ENCODE measurements around the gene CACNG8. TPM values are rescaled to one million over a fixed set of nuclear protein-coding genes. Genes with fewer than 3 reads are reported as not detected.

The CACNG8 gene
- total RNA-seq, 2 experiments from 2014 or later = 0.02 TPM; not detected in 1

DNA sequence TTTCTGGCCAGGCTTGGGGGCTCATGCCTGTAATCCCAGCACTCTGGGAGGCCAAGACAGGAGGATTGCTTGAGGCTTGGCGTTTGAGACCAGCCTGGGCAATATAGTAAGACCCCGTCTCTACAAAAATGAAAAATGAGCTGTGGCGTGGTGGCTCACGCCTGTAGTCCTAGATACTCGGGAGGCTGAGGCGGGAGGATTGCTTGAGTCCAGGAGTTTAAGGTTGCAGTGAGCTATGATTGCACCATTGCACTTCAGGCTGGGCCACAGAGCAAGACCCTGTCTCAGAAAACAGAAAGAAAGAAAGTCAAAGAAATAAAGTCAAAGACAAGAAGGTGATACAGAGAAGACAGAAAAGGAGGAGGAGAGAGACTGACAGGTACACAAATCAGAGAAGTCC is 26.2 kb downstream of the CACNG8 start:
- intact Hi-C loops (cut with micrococcal nuclease) = no loop called here
- Mint-ChIP-seq H3K4me3 (no peak overlapping the region), H3K4me1 (ENCODE audit: low read depth) (no peaks in the 10 kb centered on the region), H3K27ac (no peak overlapping the region), H3K36me3 (no peaks in the 10 kb centered on the region), H3K27me3 (peaks cover 17% of the 10 kb centered on the region), H3K9me3 (no peaks in the 10 kb centered on the region)
- CTCF ChIA-PET = no interaction called here
- POLR2A ChIA-PET = no interaction called here
- no peak for DNase-seq

DNA sequence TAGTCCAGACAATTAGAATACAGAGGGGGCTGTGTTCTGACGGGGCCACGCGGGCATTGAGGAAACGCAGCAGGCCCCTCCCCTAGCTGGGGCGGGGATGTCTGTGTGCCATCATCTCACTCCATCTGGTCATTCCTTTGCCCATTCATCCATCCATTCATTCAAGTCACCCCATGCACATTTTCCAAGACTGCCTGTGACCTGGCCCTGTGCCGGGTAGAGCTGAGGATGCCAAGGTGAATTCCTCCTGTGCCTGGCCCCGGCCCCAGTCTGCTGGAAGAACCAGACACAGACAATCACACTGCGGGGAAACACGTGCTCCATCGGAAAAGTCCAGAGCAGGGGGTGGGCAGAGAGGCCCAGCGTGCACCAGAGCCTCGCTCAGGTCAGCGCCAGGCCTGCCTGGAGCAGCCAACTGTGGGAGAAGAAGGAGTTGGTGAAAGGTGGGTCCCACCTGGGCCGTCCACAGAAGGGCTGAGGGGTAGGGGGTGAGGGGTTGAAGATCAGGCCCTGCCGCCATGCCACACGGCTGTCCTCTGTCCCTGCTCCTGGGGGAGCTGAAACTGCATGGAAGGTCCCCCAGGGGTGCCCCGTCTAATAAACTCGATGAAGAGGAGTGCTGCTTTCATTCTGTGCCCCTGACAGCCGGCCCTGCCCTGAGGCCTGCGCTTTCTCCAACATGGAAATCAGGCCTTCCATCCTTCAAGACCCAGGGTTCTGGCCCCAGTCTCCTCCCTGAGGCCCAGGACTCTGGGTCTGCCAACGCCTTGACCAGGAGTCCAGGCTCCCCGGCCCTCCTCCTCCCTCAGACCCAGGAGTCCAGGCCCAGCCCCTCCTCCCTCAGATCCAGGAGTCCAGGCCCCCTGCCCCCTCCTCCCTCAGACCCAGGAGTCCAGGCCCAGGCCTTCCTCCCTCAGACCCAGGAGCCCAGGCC is 27.1 kb downstream of the CACNG8 start:
- H3K36me3 Mint-ChIP-seq = no peaks in the 10 kb centered on the region
- H3K4me3 Mint-ChIP-seq = no peak overlapping the region
- no peaks in the 10 kb centered on the region for H3K4me1 Mint-ChIP-seq (ENCODE audit: low read depth)
- intact Hi-C loops (cut with micrococcal nuclease) = no loop called here
- ChIA-PET POLR2A (no interaction called here), CTCF (no interaction called here)
- H3K27ac Mint-ChIP-seq = no peak overlapping the region
- DNase-seq = no peak
- peaks cover 24% of the 10 kb centered on the region for H3K27me3 Mint-ChIP-seq
- H3K9me3 Mint-ChIP-seq = no peaks in the 10 kb centered on the region

DNA sequence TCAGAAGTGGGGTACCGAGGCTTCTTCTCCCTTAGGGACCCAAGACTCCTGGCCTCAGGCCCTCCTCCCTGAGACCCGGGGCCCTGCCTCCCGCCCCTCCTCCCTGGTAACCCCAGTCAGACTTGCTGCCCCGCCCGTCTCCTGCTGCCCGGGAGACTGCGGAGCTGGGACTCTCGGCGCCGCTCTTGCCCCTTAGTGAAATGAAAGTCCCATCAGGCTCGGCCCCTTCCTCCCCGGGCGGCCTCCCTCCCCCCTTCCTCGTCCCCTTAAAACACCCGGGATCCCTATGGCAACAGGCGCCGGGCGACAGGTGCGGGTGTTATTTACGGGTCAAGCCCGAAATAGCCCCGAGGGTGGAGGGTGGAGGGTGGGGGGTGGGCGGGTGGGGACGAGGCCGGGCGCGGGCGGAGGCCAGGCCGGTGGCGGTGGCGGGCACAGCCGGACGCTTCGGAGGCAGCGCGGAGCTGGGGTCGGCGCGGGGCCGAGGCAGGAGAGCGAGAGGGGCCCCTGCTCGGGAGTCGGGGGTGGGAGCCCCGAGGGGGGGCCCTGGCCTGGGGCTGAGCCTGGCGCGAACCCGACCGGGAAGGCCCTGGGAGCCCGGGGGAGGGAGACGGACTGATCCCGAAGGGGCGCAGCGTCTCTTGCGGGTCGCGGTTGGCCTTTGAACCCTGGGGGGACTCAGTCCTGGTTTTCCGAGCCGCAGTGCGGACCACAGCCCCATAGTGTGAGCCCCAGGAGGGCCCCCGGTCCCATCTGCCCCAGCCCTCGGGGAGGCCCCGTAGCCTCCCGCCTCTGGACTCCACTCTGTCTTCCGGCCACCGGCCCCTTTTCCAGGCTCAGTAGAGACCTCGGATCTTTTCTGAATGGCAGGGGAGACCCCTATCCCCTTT is 28.7 kb downstream of the CACNG8 start, which contains the start of gene CACNG6:
CACNG6 (plus strand) TSS at position 414 of the 890 bp plus-strand sequence. CDS start 1,241 bp downstream, outside the sequence.
- Mint-ChIP-seq H3K27ac (no peak within 1 kb of the TSS), H3K9me3 (no peaks in the 10 kb centered on the region), H3K36me3 (no peaks in the 10 kb centered on the region), H3K4me1 (ENCODE audit: low read depth) (no peaks in the 10 kb centered on the region), H3K4me3 (no peak within 1 kb of the TSS), H3K27me3 (peaks cover 35% of the 10 kb centered on the region)
- ChIA-PET CTCF (no interaction called here), POLR2A (no interaction called here)
- no peak for DNase-seq
- intact Hi-C loops (cut with micrococcal nuclease) = no loop called here

DNA sequence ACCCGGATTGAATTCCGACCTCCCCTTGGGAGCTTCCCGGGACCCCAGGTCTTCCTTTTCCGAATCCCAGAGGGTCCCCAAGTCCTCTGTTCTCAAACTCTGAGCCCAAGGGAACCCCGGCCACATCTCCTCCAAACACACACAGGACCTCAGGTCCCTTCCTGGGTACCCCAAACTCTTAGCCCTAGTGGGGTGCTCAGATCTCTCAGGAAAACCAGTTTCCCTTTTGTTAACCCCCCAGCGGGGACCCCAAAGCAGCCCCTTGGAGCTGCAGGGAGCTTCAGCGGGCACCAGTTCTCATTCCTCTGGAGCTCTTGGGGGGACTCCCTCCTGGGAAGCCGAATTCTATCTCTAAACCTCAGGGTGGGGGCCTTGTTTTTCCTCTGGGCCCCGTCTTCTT is 29.5 kb downstream of the CACNG8 start:
- intact Hi-C loops (cut with micrococcal nuclease) = no loop called here
- no peaks in the 10 kb centered on the region for H3K4me1 Mint-ChIP-seq (ENCODE audit: low read depth)
- CTCF ChIA-PET = no interaction called here
- no peak overlapping the region for H3K4me3 Mint-ChIP-seq
- H3K27ac Mint-ChIP-seq = no peak overlapping the region
- H3K9me3 Mint-ChIP-seq = no peaks in the 10 kb centered on the region
- H3K36me3 Mint-ChIP-seq = no peaks in the 10 kb centered on the region
- POLR2A ChIA-PET = no interaction called here
- no peak for DNase-seq
- peaks cover 36% of the 10 kb centered on the region for H3K27me3 Mint-ChIP-seq

DNA sequence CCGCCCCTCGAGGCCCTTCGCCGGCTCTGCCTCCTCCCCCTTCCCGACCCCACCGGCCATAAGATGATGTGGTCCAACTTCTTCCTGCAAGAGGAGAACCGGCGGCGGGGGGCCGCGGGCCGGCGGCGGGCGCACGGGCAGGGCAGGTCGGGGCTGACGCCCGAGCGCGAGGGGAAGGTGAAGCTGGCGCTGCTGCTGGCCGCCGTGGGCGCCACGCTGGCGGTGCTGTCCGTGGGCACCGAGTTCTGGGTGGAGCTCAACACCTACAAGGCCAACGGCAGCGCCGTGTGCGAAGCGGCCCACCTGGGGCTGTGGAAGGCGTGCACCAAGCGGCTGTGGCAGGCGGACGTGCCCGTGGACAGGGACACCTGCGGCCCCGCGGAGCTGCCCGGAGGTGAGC is 30.1 kb downstream of the CACNG8 start:
- CTCF ChIA-PET = interaction anchor here (1.3 kb wide), 1 partner anchor 31 kb away, joined by 4 read pairs; no protein-coding TSS in a partner anchor
- no peaks in the 10 kb centered on the region for H3K4me1 Mint-ChIP-seq (ENCODE audit: low read depth)
- no peak overlapping the region for H3K27ac Mint-ChIP-seq
- POLR2A ChIA-PET = no interaction called here
- intact Hi-C loops (cut with micrococcal nuclease) = no loop called here
- no peaks in the 10 kb centered on the region for H3K9me3 Mint-ChIP-seq
- peaks cover 36% of the 10 kb centered on the region for H3K27me3 Mint-ChIP-seq
- no peak for DNase-seq
- no peaks in the 10 kb centered on the region for H3K36me3 Mint-ChIP-seq
- H3K4me3 Mint-ChIP-seq = no peak overlapping the region

DNA sequence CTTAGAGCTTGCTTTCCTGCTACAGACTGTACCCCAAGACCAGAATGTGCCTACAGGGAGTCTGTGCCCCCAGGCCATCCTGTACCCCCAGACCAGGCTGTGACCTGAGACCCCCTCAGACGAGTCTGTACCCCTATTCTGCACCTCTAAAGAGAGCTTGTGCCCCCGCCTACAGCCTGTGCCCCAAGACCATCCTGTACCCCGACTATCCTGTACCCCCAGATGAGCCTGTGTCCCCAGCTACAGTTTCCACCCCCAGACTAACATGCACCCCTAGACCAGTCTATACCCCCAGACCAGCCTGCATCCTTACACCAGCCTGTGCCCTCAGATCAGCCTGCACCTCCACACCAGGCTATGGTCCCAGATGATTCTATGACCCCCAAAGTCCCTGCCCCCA is 30.7 kb downstream of the CACNG8 start:
- Mint-ChIP-seq H3K36me3 (no peaks in the 10 kb centered on the region), H3K27me3 (peaks cover 39% of the 10 kb centered on the region), H3K4me1 (ENCODE audit: low read depth) (no peaks in the 10 kb centered on the region), H3K27ac (no peak overlapping the region), H3K4me3 (no peak overlapping the region), H3K9me3 (no peaks in the 10 kb centered on the region)
- CTCF ChIA-PET = interaction anchor here (1.3 kb wide), 1 partner anchor 31 kb away, joined by 4 read pairs; no protein-coding TSS in a partner anchor
- no peak for DNase-seq
- POLR2A ChIA-PET = no interaction called here
- intact Hi-C loops (cut with micrococcal nuclease) = no loop called here

DNA sequence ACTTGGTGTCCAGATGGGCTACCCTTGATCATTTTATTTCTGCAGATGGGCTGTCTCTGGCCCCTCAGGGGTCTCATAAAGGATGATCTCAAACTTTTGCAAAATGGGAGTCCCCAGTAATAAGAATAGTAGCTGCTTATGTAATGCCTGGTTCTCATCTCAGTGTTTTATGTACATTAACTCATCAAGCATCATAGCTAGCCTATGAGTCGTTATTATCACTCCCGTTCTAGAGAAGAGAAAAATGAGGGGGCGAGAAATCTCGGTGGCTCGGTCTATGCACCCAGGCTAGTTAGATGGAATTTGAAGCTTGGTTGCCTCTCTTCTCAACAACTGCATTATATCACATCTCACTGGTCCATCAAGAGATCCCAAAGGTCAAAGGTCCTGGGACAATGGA is 32.1 kb downstream of the CACNG8 start:
- peaks cover 51% of the 10 kb centered on the region for H3K27me3 Mint-ChIP-seq
- intact Hi-C loops (cut with micrococcal nuclease) = no loop called here
- no peaks in the 10 kb centered on the region for H3K36me3 Mint-ChIP-seq
- POLR2A ChIA-PET = no interaction called here
- no peaks in the 10 kb centered on the region for H3K4me1 Mint-ChIP-seq (ENCODE audit: low read depth)
- no peak for DNase-seq
- no peak overlapping the region for H3K4me3 Mint-ChIP-seq
- CTCF ChIA-PET = no interaction called here
- H3K9me3 Mint-ChIP-seq = no peaks in the 10 kb centered on the region
- H3K27ac Mint-ChIP-seq = no peak overlapping the region

DNA sequence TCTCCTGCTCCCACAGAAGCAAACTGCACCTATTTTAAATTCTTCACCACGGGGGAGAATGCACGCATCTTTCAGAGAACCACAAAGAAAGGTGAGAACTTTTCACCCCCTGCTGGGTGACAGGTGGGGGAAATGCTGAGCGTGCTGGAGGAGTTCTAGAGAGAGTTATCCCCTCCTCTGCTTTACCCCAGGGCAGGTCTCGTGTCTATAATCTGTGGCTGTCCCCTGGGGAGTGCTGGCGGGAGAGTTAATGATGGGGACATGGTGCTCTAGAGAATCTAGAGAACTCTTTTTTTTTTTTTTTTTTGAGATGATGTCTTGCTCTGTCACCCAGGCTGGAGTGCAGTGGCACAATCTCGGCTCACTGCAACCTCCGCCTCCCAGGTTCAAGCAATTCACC is 35.5 kb downstream of the CACNG8 start:
- Mint-ChIP-seq H3K36me3 (no peaks in the 10 kb centered on the region), H3K27me3 (peaks cover 50% of the 10 kb centered on the region), H3K4me1 (ENCODE audit: low read depth) (no peaks in the 10 kb centered on the region), H3K9me3 (no peaks in the 10 kb centered on the region), H3K4me3 (no peak overlapping the region), H3K27ac (no peak overlapping the region)
- intact Hi-C loops (cut with micrococcal nuclease) = no loop called here
- ChIA-PET CTCF (no interaction called here), POLR2A (no interaction called here)
- DNase-seq = no peak

DNA sequence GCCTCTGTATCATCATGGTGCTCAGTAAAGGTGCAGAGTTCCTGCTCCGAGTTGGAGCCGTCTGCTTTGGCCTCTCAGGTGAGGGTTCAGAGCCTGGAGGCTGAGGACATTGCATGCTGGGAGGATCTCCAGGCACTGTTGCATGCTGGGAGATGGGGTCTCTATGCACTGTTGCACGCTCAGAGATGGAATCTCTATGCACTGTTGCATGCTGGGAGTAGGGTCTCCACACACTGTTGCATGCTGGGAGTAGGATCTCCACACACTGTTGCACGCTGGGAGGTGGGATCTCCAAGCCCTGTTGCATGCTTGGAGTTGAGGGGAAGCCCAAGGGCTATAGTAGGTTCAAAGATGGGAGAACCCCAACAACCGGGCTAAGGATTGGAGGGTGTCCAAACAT is 37.0 kb downstream of the CACNG8 start:
- Mint-ChIP-seq H3K27ac (no peak overlapping the region), H3K4me3 (no peak overlapping the region), H3K4me1 (ENCODE audit: low read depth) (no peaks in the 10 kb centered on the region), H3K9me3 (no peaks in the 10 kb centered on the region), H3K27me3 (peaks cover 36% of the 10 kb centered on the region), H3K36me3 (no peaks in the 10 kb centered on the region)
- intact Hi-C loops (cut with micrococcal nuclease) = no loop called here
- ChIA-PET POLR2A (no interaction called here), CTCF (no interaction called here)
- DNase-seq = no peak

DNA sequence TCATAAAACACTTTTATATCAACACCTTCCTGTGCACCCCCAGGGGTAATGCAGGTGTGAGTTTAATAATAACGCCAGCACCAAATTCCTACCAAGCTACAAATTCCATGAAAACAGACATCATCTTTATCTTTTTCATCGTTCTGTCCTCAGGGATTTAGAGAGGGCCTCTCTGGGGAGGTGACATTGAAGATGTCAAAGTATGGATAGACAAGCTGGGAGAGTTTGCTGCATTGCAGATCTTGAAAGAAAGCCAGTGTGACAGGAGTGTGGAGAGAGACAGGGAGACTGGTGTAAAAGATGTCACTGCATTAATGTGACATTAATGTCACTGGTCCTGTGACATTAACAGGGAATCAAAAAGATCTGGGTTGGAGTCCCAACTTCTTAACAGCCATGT is 38.8 kb downstream of the CACNG8 start:
- no peaks in the 10 kb centered on the region for H3K4me1 Mint-ChIP-seq (ENCODE audit: low read depth)
- H3K9me3 Mint-ChIP-seq = no peaks in the 10 kb centered on the region
- peaks cover 25% of the 10 kb centered on the region for H3K27me3 Mint-ChIP-seq
- CTCF ChIA-PET = no interaction called here
- DNase-seq = no peak
- H3K4me3 Mint-ChIP-seq = no peak overlapping the region
- intact Hi-C loops (cut with micrococcal nuclease) = no loop called here
- H3K27ac Mint-ChIP-seq = no peak overlapping the region
- H3K36me3 Mint-ChIP-seq = no peaks in the 10 kb centered on the region
- POLR2A ChIA-PET = no interaction called here

DNA sequence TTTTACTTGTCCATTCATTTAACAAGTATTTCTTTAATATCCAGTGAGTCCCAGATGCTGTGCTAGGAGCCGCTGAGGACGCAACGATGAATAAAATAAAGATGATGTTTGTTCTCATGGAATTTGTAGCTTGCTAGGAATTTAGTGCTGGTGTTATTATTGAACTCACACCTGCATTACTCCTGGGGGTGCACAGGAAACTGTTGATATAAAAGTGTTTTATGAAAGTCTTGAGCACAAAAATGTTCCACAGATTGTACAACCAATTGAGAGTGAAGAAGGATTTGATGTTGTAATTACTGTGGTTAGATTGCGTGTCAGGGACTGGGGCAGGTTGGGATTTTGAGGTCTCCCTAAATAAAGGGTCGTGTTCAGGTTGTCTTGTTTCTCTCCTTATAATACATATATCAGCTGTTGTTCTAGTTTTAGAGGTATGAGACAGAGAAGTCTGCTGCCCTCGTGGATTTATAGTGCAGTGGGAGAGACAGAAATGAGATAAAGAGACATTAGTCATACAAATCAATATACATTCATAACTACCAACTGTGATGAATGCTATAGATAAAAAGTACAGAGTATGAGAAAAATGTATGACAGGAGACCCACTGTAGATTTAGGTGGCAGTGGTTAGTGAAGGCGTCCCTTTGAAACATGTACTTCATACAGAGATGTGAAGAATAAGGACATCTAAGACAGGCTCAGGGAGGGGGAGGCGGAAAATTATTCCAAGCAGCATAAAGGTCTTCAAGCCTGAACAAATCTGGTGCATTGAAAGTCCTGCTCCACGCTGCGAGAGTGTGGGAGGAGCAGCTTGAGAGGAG is 40.0 kb downstream of the CACNG8 start:
- intact Hi-C loops (cut with micrococcal nuclease) = no loop called here
- ChIA-PET CTCF (interaction anchor here (0.7 kb wide), 1 partner anchor 160 kb away, joined by 6 read pairs; no protein-coding TSS in a partner anchor), POLR2A (no interaction called here)
- no peak for DNase-seq
- no peaks in the 10 kb centered on the region for H3K9me3 Mint-ChIP-seq
- H3K27me3 Mint-ChIP-seq = peaks cover 32% of the 10 kb centered on the region
- no peaks in the 10 kb centered on the region for H3K36me3 Mint-ChIP-seq
- no peak overlapping the region for H3K27ac Mint-ChIP-seq
- no peaks in the 10 kb centered on the region for H3K4me1 Mint-ChIP-seq (ENCODE audit: low read depth)
- H3K4me3 Mint-ChIP-seq = no peak overlapping the region

DNA sequence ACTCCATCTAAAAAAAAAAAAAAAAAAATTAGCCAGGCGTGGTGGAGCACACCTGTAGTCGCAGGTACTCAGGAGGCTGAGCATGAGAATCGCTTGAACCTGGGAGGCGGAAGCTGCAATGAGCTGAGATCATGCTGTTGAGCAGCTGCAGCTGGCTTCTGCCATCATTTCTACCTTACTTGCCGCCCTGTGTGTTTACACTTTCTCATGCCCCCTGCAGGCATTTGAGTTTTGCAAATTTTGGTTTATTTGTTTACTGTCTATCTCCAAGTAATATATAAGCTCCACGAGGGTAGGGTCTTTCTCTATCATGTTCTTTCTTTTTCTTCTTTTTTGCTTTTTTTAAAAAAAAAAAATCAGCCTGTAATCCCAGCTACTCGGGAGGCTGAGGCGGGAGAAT is 46.7 kb downstream of the CACNG8 start:
- H3K9me3 Mint-ChIP-seq = no peaks in the 10 kb centered on the region
- H3K27me3 Mint-ChIP-seq = peaks cover 21% of the 10 kb centered on the region
- no peaks in the 10 kb centered on the region for H3K4me1 Mint-ChIP-seq (ENCODE audit: low read depth)
- DNase-seq = no peak
- intact Hi-C loops (cut with micrococcal nuclease) = no loop called here
- no peaks in the 10 kb centered on the region for H3K36me3 Mint-ChIP-seq
- ChIA-PET CTCF (no interaction called here), POLR2A (no interaction called here)
- H3K27ac Mint-ChIP-seq = no peak overlapping the region
- no peak overlapping the region for H3K4me3 Mint-ChIP-seq

All from activated CD4-positive, alpha-beta memory T cell treated with anti-CD3 and anti-CD28 coated beads for 36 hours (primary cell).